OCI-M1 (cell line): ENCODE results near the gene LMAN2.

ENCODE experiments used
- DNase-seq: peaks from one replicate; lab custom pipeline; 2025; lab: John Stamatoyannopoulos, UW

Gene LMAN2, protein sequence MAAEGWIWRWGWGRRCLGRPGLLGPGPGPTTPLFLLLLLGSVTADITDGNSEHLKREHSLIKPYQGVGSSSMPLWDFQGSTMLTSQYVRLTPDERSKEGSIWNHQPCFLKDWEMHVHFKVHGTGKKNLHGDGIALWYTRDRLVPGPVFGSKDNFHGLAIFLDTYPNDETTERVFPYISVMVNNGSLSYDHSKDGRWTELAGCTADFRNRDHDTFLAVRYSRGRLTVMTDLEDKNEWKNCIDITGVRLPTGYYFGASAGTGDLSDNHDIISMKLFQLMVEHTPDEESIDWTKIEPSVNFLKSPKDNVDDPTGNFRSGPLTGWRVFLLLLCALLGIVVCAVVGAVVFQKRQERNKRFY

GRCh38 chr5:177351392-177352329, at the start of gene LMAN2:
Gene LMAN2 (minus strand): TSS chr5:177351668. CDS start chr5:177351647, 21 bp downstream.
- peak; percentile 95 for DNase-seq

- DNase-seq = no peak
Observed at GRCh38 chr5:177399997-177400868, 48.8 kb upstream of the LMAN2 start, which contains the start of gene PFN3. Gene PFN3 (minus strand): TSS chr5:177400661. CDS start chr5:177400576, 85 bp downstream.

DNA sequence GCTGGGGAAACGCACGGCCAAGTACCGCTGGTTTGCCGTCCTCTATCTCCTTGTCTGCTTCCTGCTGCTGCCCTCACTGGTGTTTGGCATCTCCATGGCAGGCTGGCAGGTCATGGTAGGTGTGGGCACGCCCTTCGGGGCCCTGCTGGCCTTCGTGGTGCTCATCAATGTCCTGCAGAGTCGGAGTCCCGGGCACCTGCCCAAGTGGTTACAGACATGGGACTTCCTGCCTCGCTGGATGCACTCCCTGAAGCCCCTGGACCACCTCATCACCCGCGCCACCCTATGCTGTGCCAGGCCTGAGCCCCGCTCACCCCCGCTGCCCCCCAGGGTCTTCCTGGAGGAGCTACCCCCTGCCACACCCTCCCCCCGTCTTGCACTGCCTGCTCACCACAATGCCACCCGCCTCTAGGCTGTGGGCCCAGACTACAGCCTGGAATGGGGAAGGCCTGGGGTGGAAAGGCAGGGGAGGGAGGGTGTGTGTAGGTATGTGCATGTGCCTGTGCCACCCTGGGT, 46.5 kb upstream of the LMAN2 start:
- no peak for DNase-seq

- DNase-seq = no peak
Observed at GRCh38 chr5:177396807-177397206, 45.3 kb upstream of the LMAN2 start.

DNA sequence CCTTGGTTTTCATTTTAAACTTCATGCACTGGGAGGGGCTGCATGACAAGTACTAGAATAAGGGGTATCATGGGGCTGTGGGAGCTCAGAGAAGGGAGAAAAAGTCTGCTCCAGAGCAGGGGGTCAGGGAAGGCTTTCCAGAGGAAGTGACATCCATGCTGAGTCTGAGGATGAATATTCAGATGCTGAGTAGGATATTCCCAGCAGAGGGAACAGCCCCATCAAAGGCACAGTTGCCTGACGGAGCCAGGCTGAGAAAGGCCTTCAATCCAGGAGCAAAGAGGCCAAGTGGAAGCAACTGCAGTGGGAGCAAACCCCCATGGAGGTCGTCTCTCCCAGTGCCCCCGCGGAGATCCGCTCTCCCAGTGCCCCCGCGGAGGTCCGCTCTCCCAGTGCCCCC, 44.6 kb upstream of the LMAN2 start:
- DNase-seq = no peak

DNA sequence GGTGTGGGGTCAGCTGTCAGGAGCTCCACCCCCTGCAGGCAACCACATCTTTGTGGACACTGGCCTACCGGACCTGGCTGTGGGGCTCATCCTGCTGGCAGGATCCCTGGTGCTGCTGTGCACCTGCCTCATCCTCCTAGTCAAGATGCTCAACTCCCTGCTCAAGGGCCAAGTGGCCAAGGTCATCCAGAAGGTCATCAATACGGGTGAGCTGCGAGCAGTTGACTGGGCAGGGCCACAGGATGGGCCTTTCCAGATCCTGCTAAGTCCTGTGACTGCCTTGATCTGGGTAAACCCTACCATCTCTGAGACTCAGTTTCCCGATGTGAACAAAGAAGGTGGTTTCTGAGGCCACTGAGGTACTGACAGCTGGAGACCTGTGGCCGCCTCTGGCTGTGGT, 42.5 kb upstream of the LMAN2 start:
- no peak for DNase-seq

- DNase-seq = peak; percentile 20
Observed at GRCh38 chr5:177393206-177393765, 41.8 kb upstream of the LMAN2 start.

GRCh38 chr5:177392765-177393164, 41.3 kb upstream of the LMAN2 start:
- DNase-seq = no peak

DNA sequence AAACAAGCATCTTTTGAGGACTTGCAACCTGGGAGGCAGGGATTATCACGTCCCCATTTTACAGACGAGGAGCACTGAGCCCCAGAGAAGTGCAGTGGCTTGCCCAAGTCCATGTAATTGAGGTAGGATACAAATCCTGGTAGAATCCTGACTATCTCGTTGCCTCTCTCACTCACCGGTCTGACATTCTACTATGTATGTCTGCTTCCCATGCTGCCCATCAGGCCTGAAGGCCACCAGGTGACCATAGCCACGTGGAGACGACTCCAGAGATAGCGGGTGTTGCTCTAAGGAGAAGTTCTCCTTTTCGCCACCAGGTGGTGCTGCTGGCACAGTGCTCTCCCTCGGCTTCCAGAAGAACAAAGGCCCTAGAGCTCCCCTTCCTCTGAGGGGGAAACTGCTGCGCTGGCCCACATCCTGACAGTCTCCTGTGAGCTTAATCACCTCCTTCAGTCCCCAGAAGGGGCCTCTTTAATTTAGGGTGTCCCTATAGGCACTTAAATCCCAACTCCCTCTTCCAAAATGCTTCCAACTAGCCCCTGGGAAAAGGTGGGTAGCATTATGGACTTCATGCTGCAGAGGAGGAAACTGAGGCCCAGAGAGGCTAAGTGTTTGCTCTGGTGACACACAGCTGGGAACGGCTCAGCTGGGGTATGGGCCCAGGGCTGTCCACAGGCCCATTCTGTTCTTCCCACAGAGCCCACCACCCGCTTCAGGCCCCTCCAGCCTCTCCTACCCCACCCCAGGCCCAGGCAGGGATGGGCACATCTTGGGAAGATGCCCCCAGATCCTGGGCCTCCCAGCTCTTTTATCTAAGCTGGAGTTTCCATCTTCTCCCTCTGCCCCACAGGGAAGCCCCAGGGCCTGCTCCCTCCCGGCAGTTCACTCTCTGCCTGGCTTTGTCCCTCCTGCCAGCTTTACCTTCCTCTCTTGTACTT, 39.2 kb upstream of the LMAN2 start:
- DNase-seq = peak; percentile 92

- peak; percentile 11 for DNase-seq
Observed at GRCh38 chr5:177389241-177390169, 38.0 kb upstream of the LMAN2 start.

DNA sequence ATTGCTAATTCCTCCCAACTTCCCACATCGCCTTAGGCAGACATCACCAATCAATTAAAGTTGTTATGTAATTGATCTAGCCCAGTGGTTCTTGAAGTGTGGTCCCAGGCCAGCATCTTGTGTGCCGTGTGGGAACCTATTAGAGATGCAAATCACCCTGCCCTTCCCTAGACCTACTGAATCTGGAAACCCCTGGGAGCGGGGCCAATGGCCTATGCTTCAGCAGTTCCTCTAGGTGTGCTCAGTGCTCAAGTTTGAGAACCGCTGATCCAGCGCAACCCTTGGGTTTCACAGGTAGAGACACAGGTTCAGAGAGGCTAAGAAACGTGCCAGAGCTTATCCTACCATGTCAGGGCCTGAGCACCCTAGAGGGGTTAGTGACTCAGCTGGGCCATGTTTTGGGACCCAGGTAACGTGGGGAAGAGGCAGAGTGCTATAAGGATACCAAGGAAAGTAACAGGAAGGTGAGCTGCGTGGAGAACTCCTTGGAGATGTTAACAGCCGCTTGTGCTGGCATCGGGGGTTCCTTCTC, 37.1 kb upstream of the LMAN2 start:
- DNase-seq = no peak

DNA sequence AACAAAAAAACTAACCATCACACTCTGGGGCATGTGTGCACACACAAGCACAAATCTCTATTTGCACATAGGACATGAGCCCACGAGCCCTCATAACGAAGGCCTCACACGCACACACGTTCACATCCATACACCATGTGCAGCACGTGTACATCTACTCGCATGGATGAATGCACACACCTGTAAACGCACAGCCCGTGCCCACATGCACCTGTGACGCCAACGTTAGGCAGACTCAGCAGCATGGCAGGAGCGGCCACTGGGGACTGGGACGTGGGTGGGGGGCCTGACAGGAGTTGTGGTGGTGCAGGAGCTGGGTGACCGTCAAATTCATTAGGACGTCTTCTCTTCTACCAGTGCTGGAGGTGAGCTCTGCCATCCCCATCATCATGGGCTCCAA, 35.9 kb upstream of the LMAN2 start:
- no peak for DNase-seq

DNA sequence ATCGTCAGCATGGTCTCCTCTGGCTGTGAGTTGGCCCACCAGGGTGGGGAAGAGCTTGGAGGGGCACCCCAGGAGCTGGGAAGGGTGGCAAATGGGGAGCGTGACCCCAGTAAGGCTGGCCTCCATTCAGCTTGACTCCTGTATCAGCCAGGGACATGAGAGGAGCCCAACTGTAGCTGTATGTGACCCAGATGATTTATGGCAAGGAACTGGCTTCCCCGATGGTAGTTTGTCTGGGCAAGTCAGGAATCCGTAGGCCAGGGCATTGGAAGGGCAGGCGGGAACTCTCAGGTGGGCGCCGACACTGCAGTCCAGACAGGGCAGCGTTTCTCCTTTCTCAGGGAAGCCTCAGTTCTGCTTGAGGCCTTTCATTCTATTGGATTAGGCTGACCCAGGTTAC, 35.1 kb upstream of the LMAN2 start:
- DNase-seq = no peak

GRCh38 chr5:177385720-177386119, 34.3 kb upstream of the LMAN2 start:
- DNase-seq = no peak

GRCh38 chr5:177384134-177384533, 32.7 kb upstream of the LMAN2 start, which contains the start of gene SLC34A1:
Gene SLC34A1 (plus strand): TSS chr5:177384434. CDS start chr5:177385742, 1,308 bp downstream.
- no peak for DNase-seq

- DNase-seq = no peak
Observed at GRCh38 chr5:177383181-177383580, 31.7 kb upstream of the LMAN2 start.

- DNase-seq = no peak
Observed at GRCh38 chr5:177382423-177383029, 31.1 kb upstream of the LMAN2 start.

- no peak for DNase-seq
Observed at GRCh38 chr5:177380805-177381126, 29.3 kb upstream of the LMAN2 start.
